ENCODE measurements around the gene RIPK4. TPM values are rescaled to one million over a fixed set of nuclear protein-coding genes. Genes with fewer than 3 reads are reported as not detected.

RIPK4 gene
- total RNA-seq, 1 experiment from 2014 or later, result 24.1 TPM

DNA sequence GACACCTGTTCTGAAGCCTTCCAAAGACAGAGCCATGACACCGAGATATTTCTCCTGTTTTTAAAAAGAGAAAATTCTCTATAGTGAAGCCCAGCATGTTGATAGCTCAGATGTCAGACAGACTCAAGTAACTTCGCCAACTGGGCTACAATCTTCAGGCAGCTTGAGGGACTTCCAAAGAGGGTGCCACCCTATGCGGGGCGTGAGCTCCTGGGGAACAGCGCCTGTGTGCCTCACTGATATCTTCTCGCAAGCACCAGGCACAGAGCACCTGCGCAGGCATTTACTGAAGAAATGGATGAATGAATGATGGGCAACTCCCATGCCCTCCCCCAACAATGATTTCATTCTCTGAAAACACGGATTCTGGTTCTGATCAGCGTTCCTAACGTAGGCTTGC, 17.6 kb downstream of the RIPK4 start:
- Mint-ChIP-seq H3K4me3 (ENCODE audit: unreplicated experiment) (no peak overlapping the region), H3K36me3 (ENCODE audit: insufficient read depth, unreplicated experiment) (peaks cover 100% of the 10 kb centered on the region), H3K27me3 (ENCODE audit: insufficient read depth, unreplicated experiment) (no peaks in the 10 kb centered on the region), H3K27ac (ENCODE audit: unreplicated experiment) (no peak overlapping the region), H3K4me1 (ENCODE audit: low read depth, unreplicated experiment) (peaks cover 22% of the 10 kb centered on the region), H3K9me3 (ENCODE audit: unreplicated experiment) (no peaks in the 10 kb centered on the region)
- ChIA-PET POLR2A (no interaction called here), CTCF (interaction anchor here (1.7 to 3.9 kb wide), 3 partner anchors 15 to 137 kb away, joined by 5 to 23 read pairs (median 10); no protein-coding TSS in a partner anchor)
- intact Hi-C loops (cut with micrococcal nuclease; ENCODE audit: unreplicated experiment), result no loop called here
- no TSS peak for BruUV-seq (replicated peaks)
- Histone ChIP-seq H3K36me3 (ENCODE audit: control insufficient read depth, insufficient read depth, low read length) (peaks cover 6% of the 10 kb centered on the region), H3K4me3 (ENCODE audit: low read depth, low read length) (no peak overlapping the region), H3K4me1 (peaks cover 33% of the 10 kb centered on the region), H3K9me3 (no peaks in the 10 kb centered on the region), H3K27me3 (replicated peaks; ENCODE audit: control insufficient read depth, insufficient read depth, low read length) (no peaks in the 10 kb centered on the region)
- no peak for DNase-seq
- TF ChIP-seq, protein P1, sequence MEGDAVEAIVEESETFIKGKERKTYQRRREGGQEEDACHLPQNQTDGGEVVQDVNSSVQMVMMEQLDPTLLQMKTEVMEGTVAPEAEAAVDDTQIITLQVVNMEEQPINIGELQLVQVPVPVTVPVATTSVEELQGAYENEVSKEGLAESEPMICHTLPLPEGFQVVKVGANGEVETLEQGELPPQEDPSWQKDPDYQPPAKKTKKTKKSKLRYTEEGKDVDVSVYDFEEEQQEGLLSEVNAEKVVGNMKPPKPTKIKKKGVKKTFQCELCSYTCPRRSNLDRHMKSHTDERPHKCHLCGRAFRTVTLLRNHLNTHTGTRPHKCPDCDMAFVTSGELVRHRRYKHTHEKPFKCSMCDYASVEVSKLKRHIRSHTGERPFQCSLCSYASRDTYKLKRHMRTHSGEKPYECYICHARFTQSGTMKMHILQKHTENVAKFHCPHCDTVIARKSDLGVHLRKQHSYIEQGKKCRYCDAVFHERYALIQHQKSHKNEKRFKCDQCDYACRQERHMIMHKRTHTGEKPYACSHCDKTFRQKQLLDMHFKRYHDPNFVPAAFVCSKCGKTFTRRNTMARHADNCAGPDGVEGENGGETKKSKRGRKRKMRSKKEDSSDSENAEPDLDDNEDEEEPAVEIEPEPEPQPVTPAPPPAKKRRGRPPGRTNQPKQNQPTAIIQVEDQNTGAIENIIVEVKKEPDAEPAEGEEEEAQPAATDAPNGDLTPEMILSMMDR (IDR thresholded peaks at IDR 0.05; ENCODE audit: insufficient read depth in 1 of 2, low read depth in 1 of 2, low read length in 1 of 2, severe bottlenecking in 1 of 2, unreplicated experiment in 1 of 2), result no peak

DNA sequence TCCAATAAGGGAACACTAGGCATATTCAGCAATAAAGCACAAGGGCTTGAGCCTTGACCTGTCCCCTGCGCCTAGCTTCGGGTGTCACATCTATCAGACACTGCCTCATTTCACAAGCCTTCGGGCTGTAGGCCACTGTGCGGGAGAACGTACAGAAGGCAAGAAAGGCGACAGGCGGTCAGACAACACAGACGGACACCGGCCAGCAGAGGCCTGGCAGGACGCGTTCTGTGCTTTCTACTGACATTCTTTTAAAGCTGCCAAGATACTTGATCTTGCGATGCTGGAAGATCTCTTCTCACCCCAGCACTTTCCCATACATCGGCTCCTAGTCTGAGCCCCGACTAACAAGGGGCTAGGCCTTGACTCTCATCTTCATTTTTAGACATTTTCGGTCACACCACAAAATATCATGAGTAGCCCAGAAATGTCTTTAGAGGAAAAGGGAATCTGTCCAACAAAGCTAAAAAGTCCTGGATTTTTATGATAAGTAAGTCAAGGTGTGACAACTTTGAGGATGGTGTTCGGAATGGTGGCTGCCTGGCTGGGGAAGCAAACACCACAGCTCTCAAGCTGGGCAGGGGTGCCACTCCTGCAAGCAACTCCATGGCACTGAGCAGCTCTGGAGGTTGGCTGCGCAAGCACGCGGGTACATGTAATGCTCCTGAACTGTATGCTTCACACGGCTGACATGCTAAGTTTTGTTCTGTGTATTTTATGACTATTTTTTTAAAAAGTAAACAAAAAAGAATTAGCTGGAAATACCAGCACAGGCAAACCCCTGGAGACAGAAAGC, 18.7 kb downstream of the RIPK4 start:
- no TSS peak for BruUV-seq (replicated peaks)
- H3K27ac Mint-ChIP-seq (ENCODE audit: unreplicated experiment), result peak overlapping the region; percentile 22

DNA sequence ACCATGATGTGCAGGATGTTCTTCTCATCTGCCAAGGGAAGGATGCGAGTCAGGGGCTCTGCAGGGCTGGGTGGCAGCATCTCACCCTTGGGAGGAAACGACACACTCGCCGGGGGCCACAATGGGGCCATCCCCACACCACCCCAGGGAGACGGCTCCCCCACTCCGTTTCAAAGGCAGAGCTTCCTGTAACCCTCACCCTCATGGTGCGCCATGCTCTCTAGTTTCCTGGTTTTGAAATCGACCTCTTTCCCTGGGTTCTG, 20.2 kb downstream of the RIPK4 start:
- peaks cover 18% of the 10 kb centered on the region for H3K4me1 ChIP-seq
- DNase-seq, result no peak
- H3K27me3 ChIP-seq (replicated peaks; ENCODE audit: control insufficient read depth, insufficient read depth, low read length), result no peaks in the 10 kb centered on the region
- POLR2A ChIA-PET, result no interaction called here
- no TSS peak for BruUV-seq (replicated peaks)
- Mint-ChIP-seq H3K27me3 (ENCODE audit: insufficient read depth, unreplicated experiment) (no peaks in the 10 kb centered on the region), H3K27ac (ENCODE audit: unreplicated experiment) (no peak overlapping the region), H3K36me3 (ENCODE audit: insufficient read depth, unreplicated experiment) (peaks cover 100% of the 10 kb centered on the region), H3K9me3 (ENCODE audit: unreplicated experiment) (no peaks in the 10 kb centered on the region), H3K4me3 (ENCODE audit: unreplicated experiment) (no peak overlapping the region), H3K4me1 (ENCODE audit: low read depth, unreplicated experiment) (peaks cover 6% of the 10 kb centered on the region)
- TF ChIP-seq, protein P1 (IDR thresholded peaks at IDR 0.05; ENCODE audit: insufficient read depth in 1 of 2, low read depth in 1 of 2, low read length in 1 of 2, severe bottlenecking in 1 of 2, unreplicated experiment in 1 of 2), result no peak
- peaks cover 6% of the 10 kb centered on the region for H3K36me3 ChIP-seq (ENCODE audit: control insufficient read depth, insufficient read depth, low read length)
- H3K4me3 ChIP-seq (ENCODE audit: low read depth, low read length), result no peak overlapping the region
- H3K9me3 ChIP-seq, result no peaks in the 10 kb centered on the region
- CTCF ChIA-PET, result no interaction called here
- intact Hi-C loops (cut with micrococcal nuclease; ENCODE audit: unreplicated experiment), result no loop called here

More for the DNA sequence above, 18.7 kb downstream of the RIPK4 start:
- Mint-ChIP-seq H3K9me3 (ENCODE audit: unreplicated experiment) (no peaks in the 10 kb centered on the region), H3K36me3 (ENCODE audit: insufficient read depth, unreplicated experiment) (peaks cover 100% of the 10 kb centered on the region), H3K27me3 (ENCODE audit: insufficient read depth, unreplicated experiment) (no peaks in the 10 kb centered on the region), H3K4me3 (ENCODE audit: unreplicated experiment) (no peak overlapping the region), H3K4me1 (ENCODE audit: low read depth, unreplicated experiment) (peaks cover 17% of the 10 kb centered on the region)
- ChIA-PET CTCF (no interaction called here), POLR2A (no interaction called here)
- peaks cover 33% of the 10 kb centered on the region for H3K4me1 ChIP-seq
- TF ChIP-seq, protein P1 (IDR thresholded peaks at IDR 0.05; ENCODE audit: insufficient read depth in 1 of 2, low read depth in 1 of 2, low read length in 1 of 2, severe bottlenecking in 1 of 2, unreplicated experiment in 1 of 2), result no peak
- no peaks in the 10 kb centered on the region for H3K27me3 ChIP-seq (replicated peaks; ENCODE audit: control insufficient read depth, insufficient read depth, low read length)
- no peak overlapping the region for H3K4me3 ChIP-seq (ENCODE audit: low read depth, low read length)
- H3K36me3 ChIP-seq (ENCODE audit: control insufficient read depth, insufficient read depth, low read length), result peaks cover 6% of the 10 kb centered on the region
- DNase-seq, result no peak
- intact Hi-C loops (cut with micrococcal nuclease; ENCODE audit: unreplicated experiment), result no loop called here
- no peaks in the 10 kb centered on the region for H3K9me3 ChIP-seq
